Thyroid gland (tissue), 4 donors: ENCODE results near the gene NOL11.

ENCODE experiments used
- POLR2A ChIP-seq, 2 donors: fragments of 450-650 bp; IDR thresholded peaks; one replicate each; pipeline ENCODE4 v1.6.1; 2017; ENCODE audit warnings: antibody characterized with exemption in 2 of 2, mild to moderate bottlenecking in 2 of 2, moderate library complexity in 1 of 2
- TF ChIP-seq, protein P1 (sequence below), 6 experiments: fragments of 200-600 bp in 3 of 6; fragments of 450-650 bp in 3 of 6; sonication (generic) in 3 of 6; IDR thresholded peaks; one replicate each; pipeline ENCODE4 v1.5.1; 2016 to 2019; ENCODE audit warnings: antibody characterized with exemption in 6 of 6, mild to moderate bottlenecking in 2 of 6, inconsistent platforms in 1 of 6, moderate library complexity in 1 of 6

DNA sequence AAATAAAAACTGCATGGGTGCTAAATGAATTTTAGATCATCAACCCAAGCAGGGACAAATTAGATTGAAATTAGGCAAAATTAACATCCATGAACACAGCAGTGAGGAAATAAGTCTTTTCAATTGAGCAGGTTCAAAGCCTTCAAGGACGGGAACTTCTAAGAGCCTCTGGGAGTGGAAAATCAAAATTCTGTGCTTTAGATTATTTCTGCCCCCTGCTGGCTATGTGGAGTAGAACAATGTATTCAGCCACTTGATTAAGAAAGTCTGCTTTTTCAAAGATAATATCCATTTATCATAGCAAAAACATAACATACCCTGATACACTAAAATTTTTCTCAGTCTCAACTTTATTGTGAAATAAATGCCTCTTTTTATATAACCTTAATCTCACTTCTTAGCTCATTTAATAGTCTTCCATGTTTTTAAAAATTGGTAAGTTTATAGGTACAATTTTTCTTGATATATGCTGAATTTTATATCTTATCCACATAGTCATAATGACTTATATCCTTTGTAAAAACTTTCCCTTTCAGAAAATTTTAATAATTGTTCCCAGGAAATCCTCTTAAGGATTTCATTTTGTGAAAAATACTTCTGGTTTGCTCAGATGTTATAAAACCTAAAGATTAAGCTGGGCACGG is 28.1 kb upstream of the NOL11 start:
- TF ChIP-seq, protein P1, sequence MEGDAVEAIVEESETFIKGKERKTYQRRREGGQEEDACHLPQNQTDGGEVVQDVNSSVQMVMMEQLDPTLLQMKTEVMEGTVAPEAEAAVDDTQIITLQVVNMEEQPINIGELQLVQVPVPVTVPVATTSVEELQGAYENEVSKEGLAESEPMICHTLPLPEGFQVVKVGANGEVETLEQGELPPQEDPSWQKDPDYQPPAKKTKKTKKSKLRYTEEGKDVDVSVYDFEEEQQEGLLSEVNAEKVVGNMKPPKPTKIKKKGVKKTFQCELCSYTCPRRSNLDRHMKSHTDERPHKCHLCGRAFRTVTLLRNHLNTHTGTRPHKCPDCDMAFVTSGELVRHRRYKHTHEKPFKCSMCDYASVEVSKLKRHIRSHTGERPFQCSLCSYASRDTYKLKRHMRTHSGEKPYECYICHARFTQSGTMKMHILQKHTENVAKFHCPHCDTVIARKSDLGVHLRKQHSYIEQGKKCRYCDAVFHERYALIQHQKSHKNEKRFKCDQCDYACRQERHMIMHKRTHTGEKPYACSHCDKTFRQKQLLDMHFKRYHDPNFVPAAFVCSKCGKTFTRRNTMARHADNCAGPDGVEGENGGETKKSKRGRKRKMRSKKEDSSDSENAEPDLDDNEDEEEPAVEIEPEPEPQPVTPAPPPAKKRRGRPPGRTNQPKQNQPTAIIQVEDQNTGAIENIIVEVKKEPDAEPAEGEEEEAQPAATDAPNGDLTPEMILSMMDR (IDR thresholded peaks at IDR 0.05) = peak; percentile 55 to 89 (median 80)
- TF ChIP-seq POLR2A (IDR thresholded peaks at IDR 0.05) = no peak
